Epithelial cell of umbilical artery (primary cell): Measurements from ENCODE around the gene VGLL4. TPM values are rescaled to one million over a fixed set of nuclear protein-coding genes. Genes with fewer than 3 reads are reported as not detected.

Source experiments
- total RNA-seq: library from RNA; depleted of rRNA; stranded (reverse); fragments of >200 nt; gene quantifications from 2 replicates; pipeline ENCODE4 v1.2.3, GENCODE V29; 2014

The VGLL4 gene, protein sequence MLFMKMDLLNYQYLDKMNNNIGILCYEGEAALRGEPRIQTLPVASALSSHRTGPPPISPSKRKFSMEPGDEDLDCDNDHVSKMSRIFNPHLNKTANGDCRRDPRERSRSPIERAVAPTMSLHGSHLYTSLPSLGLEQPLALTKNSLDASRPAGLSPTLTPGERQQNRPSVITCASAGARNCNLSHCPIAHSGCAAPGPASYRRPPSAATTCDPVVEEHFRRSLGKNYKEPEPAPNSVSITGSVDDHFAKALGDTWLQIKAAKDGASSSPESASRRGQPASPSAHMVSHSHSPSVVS
- 81.5 and 94.1 TPM in 2 replicates for total RNA-seq

DNA sequence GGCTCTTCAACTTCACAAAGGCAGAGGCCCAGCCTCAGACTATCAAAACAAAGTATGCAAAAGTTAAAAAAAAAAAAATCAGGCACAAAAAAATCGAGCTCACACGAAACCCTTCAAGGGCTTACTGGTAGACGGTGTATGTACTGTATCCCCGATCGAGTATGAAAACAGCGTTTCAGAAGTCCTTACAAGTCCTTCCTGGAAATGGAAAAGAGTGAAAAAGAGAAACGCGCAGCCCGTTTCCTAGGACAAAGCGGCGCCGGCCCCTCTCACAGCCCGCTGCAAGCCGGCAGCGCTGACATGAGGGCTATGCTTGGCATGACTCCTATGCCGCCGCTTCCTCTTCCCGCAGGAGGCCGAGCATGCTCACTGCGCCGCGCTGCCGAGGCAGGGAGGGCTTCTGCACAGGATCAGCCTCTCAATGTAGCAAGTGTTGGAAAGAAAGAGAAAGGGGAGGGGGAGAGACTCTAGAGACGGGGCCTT lies at the start of gene VGLL4:
VGLL4 (minus strand) TSS at position 311 of the 483 bp plus-strand sequence. CDS start 397 bp downstream, outside the sequence.

Other genes starting within 250 kb of the VGLL4 start
- 2.9 and 7.1 TPM in 2 replicates for gene TAMM41, start 203.0 kb upstream of the VGLL4 start, total RNA-seq